Measurements from ENCODE around the gene TDRD7. TPM values are rescaled to one million over a fixed set of nuclear protein-coding genes. Genes with fewer than 3 reads are reported as not detected.

The TDRD7 gene
- total and polyA plus RNA-seq, 2 of the 8 experiments (the other 6 are each of a cell fraction or from before 2014, with no cell fraction given) = 1.2 to 2.3 TPM

GRCh38 chr9:97502222-97502983, 90.5 kb downstream of the TDRD7 start (continued):
- TF ChIP-seq E2F6 (IDR thresholded peaks at IDR 0.05) (peak; percentile 62; the same call in 1 of the 2 replicates), HDAC6 (IDR thresholded peaks at IDR 0.05; ENCODE audit: low read depth, low read length) (no peak), RNF2 (IDR thresholded peaks at IDR 0.05; ENCODE audit: borderline replicate concordance, low read depth, low read length, missing control alignments, poor library complexity, severe bottlenecking) (peak; percentile 17), SIX5 (IDR thresholded peaks at IDR 0.05; ENCODE audit: low read depth, low read length) (no peak), MAX (IDR thresholded peaks at IDR 0.05) (peak; percentile 13)

All from H1 (cell line).